Suprapubic skin (tissue), 3 donors: ENCODE data around the gene KIF22.

Experiments
- CTCF ChIP-seq, 2 donors: fragments of 200-600 bp in 1 of 2; fragments of 450-650 bp in 1 of 2; sonication (generic) in 1 of 2; IDR thresholded peaks; one replicate each; pipeline ENCODE4 v1.5.1; 2016 to 2019; ENCODE audit warnings: antibody characterized with exemption in 2 of 2, mild to moderate bottlenecking in 1 of 2, moderate library complexity in 1 of 2
- POLR2A ChIP-seq, 2 donors: fragments of 450-650 bp; IDR thresholded peaks; one replicate each; pipeline ENCODE4 v1.6.1; 2017; ENCODE audit warnings: antibody characterized with exemption in 2 of 2, mild to moderate bottlenecking in 2 of 2, moderate library complexity in 2 of 2

GRCh38 chr16:29745121-29745852, 45.3 kb upstream of the KIF22 start:
- no peak for TF ChIP-seq POLR2A (IDR thresholded peaks at IDR 0.05)
- no peak for TF ChIP-seq CTCF (IDR thresholded peaks at IDR 0.05)
